Sigmoid colon (tissue), 4 donors: ENCODE data around the gene ITPR1.

Experiments used
- POLR2AphosphoS5 ChIP-seq, 4 donors: sonication (generic); formaldehyde crosslinking; IDR thresholded peaks; one replicate each; pipeline ENCODE4 v1.6.1; 2017; ENCODE audit warnings: antibody characterized with exemption in 4 of 4
- TF ChIP-seq, protein P1 (sequence below), 4 experiments: fragments of 450-650 bp in 3 of 4; fragments of 200-600 bp in 1 of 4; IDR thresholded peaks; one replicate each; pipeline ENCODE4 v1.5.1; 2016 to 2019; ENCODE audit warnings: antibody characterized with exemption in 4 of 4, mild to moderate bottlenecking in 3 of 4, moderate library complexity in 2 of 4

DNA sequence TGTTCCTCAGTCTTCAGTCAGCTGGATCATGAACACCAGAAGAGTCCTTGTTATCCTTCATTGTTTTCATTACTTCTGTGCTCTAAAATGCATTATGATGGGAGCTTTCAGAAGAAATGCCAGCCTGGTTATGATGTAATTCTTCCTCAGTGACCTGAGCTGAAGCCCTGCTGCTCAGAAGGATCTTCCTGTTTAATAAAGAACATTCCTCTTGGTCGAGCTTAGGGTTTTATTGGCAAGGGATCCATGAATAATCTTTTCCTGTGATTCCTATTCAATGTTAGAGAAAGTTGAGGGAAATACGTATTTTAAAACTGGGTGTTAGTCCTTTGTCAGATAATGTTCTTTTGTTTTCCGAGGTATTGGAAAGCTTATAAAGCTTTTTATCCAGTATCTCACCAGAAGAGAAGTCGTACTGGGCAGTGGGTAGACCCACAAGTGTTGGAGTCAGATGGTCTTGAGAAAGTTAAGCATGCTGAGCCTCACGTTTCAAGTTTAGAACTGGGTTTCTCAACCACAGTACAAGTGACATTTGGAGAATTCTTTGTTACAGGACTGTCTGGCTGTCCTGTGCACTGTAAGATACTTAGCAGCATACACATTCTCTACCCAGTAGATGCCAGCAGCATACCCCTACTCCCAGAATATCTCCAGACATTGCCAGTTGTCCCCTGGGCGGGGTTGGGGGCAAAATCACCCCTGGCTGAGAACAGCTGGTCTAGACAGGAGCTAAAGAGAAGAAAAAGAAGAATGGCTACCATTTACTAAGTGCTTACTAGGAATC, 273.8 kb downstream of the ITPR1 start:
- no peak for TF ChIP-seq POLR2AphosphoS5 (IDR thresholded peaks at IDR 0.05)
- TF ChIP-seq, protein P1, sequence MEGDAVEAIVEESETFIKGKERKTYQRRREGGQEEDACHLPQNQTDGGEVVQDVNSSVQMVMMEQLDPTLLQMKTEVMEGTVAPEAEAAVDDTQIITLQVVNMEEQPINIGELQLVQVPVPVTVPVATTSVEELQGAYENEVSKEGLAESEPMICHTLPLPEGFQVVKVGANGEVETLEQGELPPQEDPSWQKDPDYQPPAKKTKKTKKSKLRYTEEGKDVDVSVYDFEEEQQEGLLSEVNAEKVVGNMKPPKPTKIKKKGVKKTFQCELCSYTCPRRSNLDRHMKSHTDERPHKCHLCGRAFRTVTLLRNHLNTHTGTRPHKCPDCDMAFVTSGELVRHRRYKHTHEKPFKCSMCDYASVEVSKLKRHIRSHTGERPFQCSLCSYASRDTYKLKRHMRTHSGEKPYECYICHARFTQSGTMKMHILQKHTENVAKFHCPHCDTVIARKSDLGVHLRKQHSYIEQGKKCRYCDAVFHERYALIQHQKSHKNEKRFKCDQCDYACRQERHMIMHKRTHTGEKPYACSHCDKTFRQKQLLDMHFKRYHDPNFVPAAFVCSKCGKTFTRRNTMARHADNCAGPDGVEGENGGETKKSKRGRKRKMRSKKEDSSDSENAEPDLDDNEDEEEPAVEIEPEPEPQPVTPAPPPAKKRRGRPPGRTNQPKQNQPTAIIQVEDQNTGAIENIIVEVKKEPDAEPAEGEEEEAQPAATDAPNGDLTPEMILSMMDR (IDR thresholded peaks at IDR 0.05), result no peak
